H9 (cell line): Measurements from ENCODE around the gene GPC4. TPM values are rescaled to one million over a fixed set of nuclear protein-coding genes. Genes with fewer than 3 reads are reported as not detected.
A peak's percentile ranks its signal among the peaks of the same experiment; 100 is the strongest.

ENCODE experiments used
- DNase-seq: peaks from one replicate; pipeline ENCODE4 v3.0.0-alpha.2; 2017
- H2AFZ ChIP-seq: one replicate; pipeline ENCODE4 v1.6.1; 2013; ENCODE audit warnings: mild to moderate bottlenecking, low read length, control low read depth, moderate library complexity
- H2AK5ac ChIP-seq: 2 replicates; pipeline ENCODE4 v1.6.1; 2013; ENCODE audit warnings: low read length, control low read depth, mixed read lengths; ENCODE audit not compliant: insufficient read length
- H2BK120ac ChIP-seq: one replicate; pipeline ENCODE4 v1.6.1; 2013; ENCODE audit warnings: low read depth, mild to moderate bottlenecking, low read length, control low read depth, inconsistent platforms; ENCODE audit not compliant: poor library complexity, severe bottlenecking
- H2BK12ac ChIP-seq: 2 replicates; pipeline ENCODE4 v1.6.1; 2013; ENCODE audit warnings: low read length, control low read depth, mixed read lengths, low read depth; ENCODE audit not compliant: insufficient read length
- H2BK15ac ChIP-seq: 2 replicates; pipeline ENCODE4 v1.6.1; 2013; ENCODE audit warnings: low read depth, low read length, control low read depth
- H2BK20ac ChIP-seq: one replicate; pipeline ENCODE4 v1.6.1; 2013; ENCODE audit warnings: low read depth, mild to moderate bottlenecking, low read length, control low read depth, inconsistent platforms; ENCODE audit not compliant: poor library complexity, severe bottlenecking
- H2BK5ac ChIP-seq: 2 replicates; pipeline ENCODE4 v1.6.1; 2013; ENCODE audit warnings: low read length, control low read depth, mixed read lengths; ENCODE audit not compliant: insufficient read length
- H3K14ac ChIP-seq: 2 replicates; pipeline ENCODE4 v1.6.1; 2013; ENCODE audit warnings: low read length, control low read depth; ENCODE audit not compliant: insufficient read depth
- H3K18ac ChIP-seq: 2 replicates; pipeline ENCODE4 v1.6.1; 2013; ENCODE audit warnings: low read depth, mild to moderate bottlenecking, mixed read lengths, low read length, control low read depth; ENCODE audit not compliant: insufficient read length
- H3K23ac ChIP-seq: 2 replicates; pipeline ENCODE4 v1.6.1; 2013; ENCODE audit warnings: low read length, control low read depth, mixed read lengths, low read depth; ENCODE audit not compliant: insufficient read length
- H3K23me2 ChIP-seq: 2 replicates; pipeline ENCODE4 v1.6.1; 2013; ENCODE audit warnings: low read depth, mild to moderate bottlenecking, mixed read lengths, low read length, control low read depth; ENCODE audit not compliant: insufficient read length, poor library complexity, severe bottlenecking
- H3K27ac ChIP-seq: 2 replicates; pipeline ENCODE4 v1.5.1; 2013; ENCODE audit warnings: low read length, control low read depth, mixed read lengths, low read depth; ENCODE audit not compliant: insufficient read length
- H3K27me3 ChIP-seq: 2 replicates; pipeline ENCODE4 v1.6.1; 2013; ENCODE audit warnings: low read length, control low read depth, inconsistent platforms; ENCODE audit not compliant: insufficient read depth
- H3K4ac ChIP-seq: 2 replicates; pipeline ENCODE4 v1.6.1; 2013; ENCODE audit warnings: low read depth, mild to moderate bottlenecking, control low read depth, inconsistent platforms, low read length, moderate library complexity
- H3K4me1 ChIP-seq: 2 replicates; pipeline ENCODE4 v1.6.1; 2013; ENCODE audit warnings: low read length, control low read depth, inconsistent platforms; ENCODE audit not compliant: insufficient read depth
- H3K4me2 ChIP-seq: 2 replicates; pipeline ENCODE4 v1.6.1; 2013; ENCODE audit warnings: low read length, control low read depth, mixed read lengths; ENCODE audit not compliant: insufficient read length, insufficient read depth
- H3K56ac ChIP-seq: 2 replicates; pipeline ENCODE4 v1.6.1; 2013; ENCODE audit warnings: low read depth, mild to moderate bottlenecking, mixed read lengths, low read length, control low read depth; ENCODE audit not compliant: insufficient read length
- H3K79me1 ChIP-seq: 2 replicates; pipeline ENCODE4 v1.6.1; 2013; ENCODE audit warnings: low read depth, mild to moderate bottlenecking, moderate library complexity, low read length, control low read depth, inconsistent platforms; ENCODE audit not compliant: insufficient read depth, poor library complexity, severe bottlenecking
- H3K79me2 ChIP-seq: 2 replicates; pipeline ENCODE4 v1.6.1; 2013; ENCODE audit warnings: low read length, control low read depth, inconsistent platforms; ENCODE audit not compliant: insufficient read depth
- H3K9ac ChIP-seq: 2 replicates; pipeline ENCODE4 v1.6.1; 2013; ENCODE audit warnings: low read length, control low read depth, mixed read lengths; ENCODE audit not compliant: insufficient read length; ENCODE audit errors: extremely low read depth
- H3K9me3 ChIP-seq: one replicate; pipeline ENCODE4 v1.6.1; 2013; ENCODE audit warnings: low read depth, low read length, inconsistent platforms; ENCODE audit not compliant: control insufficient read depth
- H3T11ph ChIP-seq: one replicate; pipeline ENCODE4 v1.6.1; 2013; ENCODE audit warnings: mild to moderate bottlenecking, low read length, control low read depth, inconsistent platforms
- H4K20me1 ChIP-seq: one replicate; pipeline ENCODE4 v1.6.1; 2013; ENCODE audit not compliant: control insufficient read depth, insufficient read length, insufficient read depth
- H4K5ac ChIP-seq: 2 replicates; pipeline ENCODE4 v1.6.1; 2013; ENCODE audit warnings: low read depth, mild to moderate bottlenecking, mixed read lengths, low read length, control low read depth; ENCODE audit not compliant: insufficient read length
- H4K8ac ChIP-seq: replicated peaks from 2 replicates; pipeline ENCODE4 v1.6.1; 2013; ENCODE audit warnings: low read length, control low read depth, mixed read lengths, low read depth; ENCODE audit not compliant: insufficient read length
- H4K91ac ChIP-seq: 2 replicates; pipeline ENCODE4 v1.6.1; 2013; ENCODE audit warnings: low read depth, mild to moderate bottlenecking, moderate library complexity, mixed read lengths, low read length, control low read depth; ENCODE audit not compliant: insufficient read length
- H3K27ac Mint-ChIP-seq, 3 experiments: 2 replicates in 2 of 3; 3 replicates in 1 of 3; pipeline ENCODE4 v1.8.0; 2020 to 2021; ENCODE audit warnings: mixed read lengths in 3 of 3, mild to moderate bottlenecking in 1 of 3, moderate library complexity in 1 of 3
- H3K27me3 Mint-ChIP-seq: 2 replicates; pipeline ENCODE4 v1.8.0; 2021; ENCODE audit warnings: low read depth, mild to moderate bottlenecking, moderate library complexity, mixed read lengths
- H3K36me3 Mint-ChIP-seq, 3 experiments: 2 replicates in 2 of 3; 3 replicates in 1 of 3; pipeline ENCODE4 v1.8.0; 2020 to 2021; ENCODE audit warnings: low read depth in 3 of 3, mixed read lengths in 3 of 3; ENCODE audit not compliant: insufficient read depth in 1 of 3
- H3K4me1 Mint-ChIP-seq, 2 experiments: 2 replicates each; pipeline ENCODE4 v1.8.0; 2020; ENCODE audit warnings: mixed read lengths in 2 of 2
- H3K4me3 Mint-ChIP-seq, 2 experiments: 2 replicates in 1 of 2; 3 replicates in 1 of 2; pipeline ENCODE4 v1.8.0; 2020 to 2021; ENCODE audit warnings: mild to moderate bottlenecking in 2 of 2, mixed read lengths in 2 of 2, moderate library complexity in 1 of 2
- H3K9me3 Mint-ChIP-seq, 2 experiments: 2 replicates in 1 of 2; 3 replicates in 1 of 2; pipeline ENCODE4 v1.8.0; 2020; ENCODE audit warnings: mild to moderate bottlenecking in 2 of 2, mixed read lengths in 2 of 2, moderate library complexity in 1 of 2
- CTCF ChIP-seq: fragments of 200-600 bp; sonication (generic); conservative IDR thresholded peaks from 3 replicates; pipeline ENCODE4 v1.8.0; 2021; ENCODE audit warnings: antibody characterized with exemption, mild to moderate bottlenecking
- WGBS: extraction: QIAGEN DNeasy Blood & Tissue Kit; methylation state at CpG from one replicate; pipeline ENCODE4 v1.1.7; 2013; ENCODE audit warnings: missing lambda C conversion rate, low lambda C conversion rate, mixed read lengths; ENCODE audit not compliant: insufficient read length; ENCODE audit errors: extremely low coverage; 5-methylcytosine and 5-hydroxymethylcytosine counted together
- total RNA-seq: library from RNA; stranded (reverse); gene quantifications from 2 replicates; pipeline ENCODE4 v1.2.1, GENCODE V29; 2021

Gene GPC4
- total RNA-seq, 1 experiment from 2014 or later: 416 TPM

- H4K5ac ChIP-seq: no peak overlapping the region
- H3K18ac ChIP-seq: no peak overlapping the region
- no peak overlapping the region for H2BK12ac ChIP-seq
- no peak overlapping the region for H2AK5ac ChIP-seq
- H4K91ac ChIP-seq: no peak overlapping the region
- H3K27ac Mint-ChIP-seq: peak overlapping the region in 1 of 3 experiments; percentile 32; a peak in 1 of 7 replicates
- no peak overlapping the region for H2BK20ac ChIP-seq
- peaks cover 4 to 23% of the 10 kb centered on the region in 2 experiments; a peak in 3 of 4 replicates for H3K4me1 Mint-ChIP-seq
- no peak overlapping the region for H3K23ac ChIP-seq
- no peak for DNase-seq
- H4K8ac ChIP-seq: no peak overlapping the region
- H2BK120ac ChIP-seq: no peak overlapping the region
- H3K56ac ChIP-seq: no peak overlapping the region
- H3K27me3 Mint-ChIP-seq: no peaks in the 10 kb centered on the region; the same call in 1 of the 2 replicates
- H3K9ac ChIP-seq: no peak overlapping the region
- H4K20me1 ChIP-seq: no peaks in the 10 kb centered on the region
- WGBS: no CpG with 5 or more reads among the region's 3 CpGs
- no peak overlapping the region for H3K4me3 Mint-ChIP-seq
- no peak overlapping the region for H3K4ac ChIP-seq
- H2BK15ac ChIP-seq: no peak overlapping the region
- H3K79me1 ChIP-seq: peaks cover 6% of the 10 kb centered on the region
- no peaks in the 10 kb centered on the region for H3K9me3 ChIP-seq
- H3K36me3 Mint-ChIP-seq: peaks cover 37 to 72% (median 46%) of the 10 kb centered on the region in 3 experiments
- no peak overlapping the region for H2AFZ ChIP-seq
- no peak overlapping the region for H3K4me2 ChIP-seq
- H3K27me3 ChIP-seq: no peaks in the 10 kb centered on the region
- H3K27ac ChIP-seq: no peak overlapping the region
- H3K4me1 ChIP-seq: peaks cover 8% of the 10 kb centered on the region; the same call in 1 of the 2 replicates
- no peak for TF ChIP-seq CTCF
- no peak overlapping the region for H3T11ph ChIP-seq
- H3K14ac ChIP-seq: no peak overlapping the region
- H3K9me3 Mint-ChIP-seq: no peaks in the 10 kb centered on the region; a peak in 1 of 5 replicates
- no peak overlapping the region for H2BK5ac ChIP-seq
- peaks cover 4% of the 10 kb centered on the region for H3K23me2 ChIP-seq
- H3K79me2 ChIP-seq: no peaks in the 10 kb centered on the region
These were observed 109.0 kb downstream of the GPC4 start for GRCh38 chrX:133306316-133306715.
